Posterior vena cava (tissue), 2 donors: ENCODE data around the gene ZDHHC15. TPM values are rescaled to one million over a fixed set of nuclear protein-coding genes. Genes with fewer than 3 reads are reported as not detected.

Experiments used
- DNase-seq: peaks from one replicate; pipeline ENCODE4 v3.0.0-alpha.2; 2020; ENCODE audit warnings: low spot score
- intact Hi-C, 2 donors: fragments of 100-400 bp; cut with DNase I; formaldehyde crosslinking; loops; one replicate each; pipeline versions ENCODE4 v1.14.1 to v1.14.2; 2022 to 2023
- total RNA-seq, 2 donors: library from RNA; stranded (reverse); fragmentation: NEBNext Ultra II Directional; extraction: Animal tissue kit (Norgen Biotek cat#: 25700); gene quantifications; one replicate each; pipeline ENCODE4 v1.2.1, GENCODE V29; 2021
- donor health status: DM: yes; HTN: yes; CAD: no.
- donor health status: DM: yes; HTN: yes; CAD: no.

Gene ZDHHC15
- total RNA-seq, 2 donors from 2014 or later, result 2.0 to 2.2 TPM

DNA sequence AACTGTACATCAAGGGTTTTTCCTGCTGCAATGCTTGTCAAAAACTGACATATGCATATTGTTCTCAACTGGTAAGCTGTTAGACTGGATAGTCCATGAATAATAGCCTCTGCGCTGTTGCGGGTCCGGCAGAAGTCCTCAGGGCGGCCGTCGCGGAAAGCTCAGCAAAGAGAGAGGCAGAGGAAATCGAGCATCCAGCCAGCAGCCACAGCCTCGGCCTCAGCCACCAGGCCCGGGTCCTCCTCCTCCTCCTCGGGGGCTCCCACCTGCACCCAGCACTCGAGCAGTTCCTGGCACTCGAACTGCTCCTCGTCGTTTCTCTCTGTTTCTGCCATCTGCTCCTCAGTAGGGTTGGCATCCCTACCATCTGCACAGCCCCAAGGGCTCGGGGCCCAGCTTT lies 195.2 kb downstream of the ZDHHC15 start:
- no peak for DNase-seq
- intact Hi-C loops, result no loop called here

Other genes with a start within 250 kb of the ZDHHC15 start
- 10 to 100 TPM; 11.3 to 12.8 TPM for gene UPRT, start 249.0 kb downstream of the ZDHHC15 start, total RNA-seq